Adrenal gland (tissue), 5 donors: ENCODE results near the gene ZNF829.

ENCODE experiments used
- POLR2A ChIP-seq, 2 donors: fragments of 450-650 bp; IDR thresholded peaks; one replicate each; pipeline ENCODE4 v1.6.1; 2017; ENCODE audit warnings: antibody characterized with exemption in 2 of 2, mild to moderate bottlenecking in 2 of 2, moderate library complexity in 1 of 2
- TF ChIP-seq, protein P1 (sequence below), 6 experiments: fragments of 450-650 bp in 4 of 6; fragments of 200-600 bp in 2 of 6; sonication (generic) in 1 of 6; IDR thresholded peaks; 1 replicate in 5 of 6; 2 replicates in 1 of 6; pipeline versions ENCODE4 v1.5.1 to v1.8.0; 2016 to 2021; ENCODE audit warnings: antibody characterized with exemption in 6 of 6, mild to moderate bottlenecking in 2 of 6, moderate library complexity in 1 of 6
- donor health status: DM: no; HTN: no; CAD: no.

- TF ChIP-seq POLR2A (IDR thresholded peaks at IDR 0.05), result no peak
- TF ChIP-seq, protein P1, sequence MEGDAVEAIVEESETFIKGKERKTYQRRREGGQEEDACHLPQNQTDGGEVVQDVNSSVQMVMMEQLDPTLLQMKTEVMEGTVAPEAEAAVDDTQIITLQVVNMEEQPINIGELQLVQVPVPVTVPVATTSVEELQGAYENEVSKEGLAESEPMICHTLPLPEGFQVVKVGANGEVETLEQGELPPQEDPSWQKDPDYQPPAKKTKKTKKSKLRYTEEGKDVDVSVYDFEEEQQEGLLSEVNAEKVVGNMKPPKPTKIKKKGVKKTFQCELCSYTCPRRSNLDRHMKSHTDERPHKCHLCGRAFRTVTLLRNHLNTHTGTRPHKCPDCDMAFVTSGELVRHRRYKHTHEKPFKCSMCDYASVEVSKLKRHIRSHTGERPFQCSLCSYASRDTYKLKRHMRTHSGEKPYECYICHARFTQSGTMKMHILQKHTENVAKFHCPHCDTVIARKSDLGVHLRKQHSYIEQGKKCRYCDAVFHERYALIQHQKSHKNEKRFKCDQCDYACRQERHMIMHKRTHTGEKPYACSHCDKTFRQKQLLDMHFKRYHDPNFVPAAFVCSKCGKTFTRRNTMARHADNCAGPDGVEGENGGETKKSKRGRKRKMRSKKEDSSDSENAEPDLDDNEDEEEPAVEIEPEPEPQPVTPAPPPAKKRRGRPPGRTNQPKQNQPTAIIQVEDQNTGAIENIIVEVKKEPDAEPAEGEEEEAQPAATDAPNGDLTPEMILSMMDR (IDR thresholded peaks at IDR 0.05), result no peak
Measured at GRCh38 chr19:36838784-36839324, 77.2 kb downstream of the ZNF829 start.
